HEK293 (cell line): ENCODE data around the gene PLEKHG4B.

ENCODE experiments used
- CTCF ChIA-PET: fragments of 350-600 bp; formaldehyde crosslinking; extraction: SDS; loops from one replicate; lab custom pipeline; 2021; ENCODE audit warnings: antibody characterized with exemption; lab: Yijun Ruan, JAX
- POLR2A ChIA-PET: fragments of 300-600 bp; formaldehyde crosslinking; extraction: SDS; loops from one replicate; lab custom pipeline; 2020; ENCODE audit warnings: antibody characterized with exemption, inconsistent platforms; lab: Yijun Ruan, JAX
- H3K27ac ChIP-seq: fragments of 200-500 bp; sonication (Bioruptor generic); 2 replicates; pipeline ENCODE4 v1.5.1; 2014; ENCODE audit warnings: low read depth, low read length, control low read depth, inconsistent platforms; ENCODE audit errors: extremely low read depth
- H3K36me3 ChIP-seq, 2 experiments: fragments of 200-500 bp in 1 of 2; sonication (Bioruptor generic) in 1 of 2; 1 replicate in 1 of 2; 2 replicates in 1 of 2; pipeline ENCODE4 v1.5.1; 2014 to 2017; ENCODE audit warnings: inconsistent platforms in 2 of 2, low read length in 2 of 2; ENCODE audit not compliant: control insufficient read depth in 2 of 2, insufficient read depth in 1 of 2
- H3K4me1 ChIP-seq: fragments of 200-500 bp; sonication (Bioruptor generic); 2 replicates; pipeline ENCODE4 v1.5.1; 2014; ENCODE audit warnings: mild to moderate bottlenecking, low read length, inconsistent platforms; ENCODE audit not compliant: control insufficient read depth, insufficient read depth
- H3K4me3 ChIP-seq: 2 replicates; pipeline ENCODE4 v1.5.1; 2011; ENCODE audit warnings: low read depth, mild to moderate bottlenecking, control low read depth, low read length, moderate library complexity
- H3K9me3 ChIP-seq: fragments of 200-500 bp; sonication (Bioruptor generic); 2 replicates; pipeline ENCODE4 v1.5.1; 2014; ENCODE audit warnings: low read depth, low read length, inconsistent platforms; ENCODE audit not compliant: control insufficient read depth, insufficient read depth
- AEBP2 ChIP-seq: fragments of 450-650 bp; formaldehyde crosslinking; IDR thresholded peaks from 2 replicates; pipeline ENCODE4 v1.5.1; 2016; ENCODE audit warnings: missing biosample characterization, missing genetic modification characterization, borderline replicate concordance
- GLIS1 ChIP-seq: fragments of 450-650 bp; formaldehyde crosslinking; IDR thresholded peaks from 2 replicates; pipeline ENCODE4 v1.5.1; 2016; ENCODE audit warnings: missing biosample characterization, missing genetic modification characterization
- IKZF3 ChIP-seq: fragments of 450-650 bp; IDR thresholded peaks from 2 replicates; pipeline ENCODE4 v1.5.0; 2018; ENCODE audit warnings: missing biosample characterization, mild to moderate bottlenecking, missing genetic modification characterization, moderate library complexity
- KLF1 ChIP-seq: fragments of 450-650 bp; formaldehyde crosslinking; IDR thresholded peaks from 2 replicates; pipeline ENCODE4 v1.5.1; 2016; ENCODE audit warnings: missing biosample characterization, missing genetic modification characterization
- KLF17 ChIP-seq: fragments of 450-650 bp; formaldehyde crosslinking; IDR thresholded peaks from 2 replicates; pipeline ENCODE4 v1.5.1; 2016; ENCODE audit warnings: missing biosample characterization, missing genetic modification characterization
- MYNN ChIP-seq: fragments of 450-650 bp; formaldehyde crosslinking; IDR thresholded peaks from 2 replicates; pipeline ENCODE4 v1.5.1; 2016; ENCODE audit warnings: missing biosample characterization, missing genetic modification characterization, borderline replicate concordance
- SCRT2 ChIP-seq: fragments of 450-650 bp; formaldehyde crosslinking; IDR thresholded peaks from 2 replicates; pipeline ENCODE4 v1.5.1; 2016; ENCODE audit warnings: missing biosample characterization, missing genetic modification characterization
- TRIM28 ChIP-seq: IDR thresholded peaks from 2 replicates; pipeline ENCODE4 v1.6.1; 2011; ENCODE audit warnings: low read length, control low read depth, borderline replicate concordance
- ZBTB20 ChIP-seq: fragments of 450-650 bp; formaldehyde crosslinking; IDR thresholded peaks from 2 replicates; pipeline ENCODE4 v1.5.1; 2016; ENCODE audit warnings: missing biosample characterization, missing genetic modification characterization
- ZNF114 ChIP-seq: fragments of 450-650 bp; formaldehyde crosslinking; IDR thresholded peaks from 2 replicates; pipeline ENCODE4 v1.5.0; 2017; ENCODE audit warnings: missing biosample characterization, missing genetic modification characterization
- ZNF138 ChIP-seq: fragments of 450-650 bp; formaldehyde crosslinking; IDR thresholded peaks from 2 replicates; pipeline ENCODE4 v1.5.1; 2016; ENCODE audit warnings: missing biosample characterization, missing genetic modification characterization, borderline replicate concordance
- ZNF155 ChIP-seq: fragments of 450-650 bp; formaldehyde crosslinking; IDR thresholded peaks from 2 replicates; pipeline ENCODE4 v1.5.1; 2016; ENCODE audit warnings: missing biosample characterization, missing genetic modification characterization
- ZNF175 ChIP-seq: fragments of 450-650 bp; formaldehyde crosslinking; IDR thresholded peaks from 2 replicates; pipeline ENCODE4 v1.5.1; 2016; ENCODE audit warnings: missing biosample characterization, missing genetic modification characterization
- ZNF223 ChIP-seq: fragments of 450-650 bp; formaldehyde crosslinking; IDR thresholded peaks from 2 replicates; pipeline ENCODE4 v1.5.1; 2016; ENCODE audit warnings: missing biosample characterization, missing genetic modification characterization
- ZNF248 ChIP-seq: fragments of 450-650 bp; formaldehyde crosslinking; IDR thresholded peaks from 2 replicates; pipeline ENCODE4 v1.5.1; 2017; ENCODE audit warnings: missing biosample characterization, missing genetic modification characterization
- ZNF292 ChIP-seq: fragments of 450-650 bp; formaldehyde crosslinking; IDR thresholded peaks from 2 replicates; pipeline ENCODE4 v1.5.1; 2016; ENCODE audit warnings: low read depth, missing biosample characterization, missing genetic modification characterization, borderline replicate concordance
- ZNF423 ChIP-seq: fragments of 450-650 bp; formaldehyde crosslinking; IDR thresholded peaks from 2 replicates; pipeline ENCODE4 v1.5.1; 2016; ENCODE audit warnings: missing biosample characterization, missing genetic modification characterization
- ZNF513 ChIP-seq: fragments of 450-650 bp; IDR thresholded peaks from 2 replicates; pipeline ENCODE4 v1.5.1; 2018; ENCODE audit warnings: missing biosample characterization, missing genetic modification characterization
- ZNF555 ChIP-seq: fragments of 450-650 bp; formaldehyde crosslinking; conservative IDR thresholded peaks from 2 replicates; pipeline ENCODE4 v1.5.1; 2017; ENCODE audit warnings: missing biosample characterization, mild to moderate bottlenecking, missing genetic modification characterization, inconsistent platforms
- ZNF585B ChIP-seq: fragments of 450-650 bp; formaldehyde crosslinking; IDR thresholded peaks from 2 replicates; pipeline ENCODE4 v1.5.1; 2016; ENCODE audit warnings: missing biosample characterization, missing genetic modification characterization
- ZNF600 ChIP-seq: fragments of 450-650 bp; formaldehyde crosslinking; IDR thresholded peaks from 2 replicates; pipeline ENCODE4 v1.5.1; 2016; ENCODE audit warnings: missing biosample characterization, missing genetic modification characterization
- ZNF621 ChIP-seq: fragments of 450-650 bp; formaldehyde crosslinking; IDR thresholded peaks from 2 replicates; pipeline ENCODE4 v1.5.1; 2017; ENCODE audit warnings: missing biosample characterization, missing genetic modification characterization
- ZNF658 ChIP-seq: fragments of 450-650 bp; formaldehyde crosslinking; IDR thresholded peaks from 2 replicates; pipeline ENCODE4; 2016; ENCODE audit warnings: missing biosample characterization, missing genetic modification characterization
- ZNF777 ChIP-seq: fragments of 450-650 bp; formaldehyde crosslinking; IDR thresholded peaks from 2 replicates; pipeline ENCODE4 v1.5.1; 2017; ENCODE audit warnings: missing biosample characterization, missing genetic modification characterization, borderline replicate concordance
- ZSCAN16 ChIP-seq: fragments of 450-650 bp; formaldehyde crosslinking; IDR thresholded peaks from 2 replicates; pipeline ENCODE4 v1.5.1; 2016; ENCODE audit warnings: missing biosample characterization, missing genetic modification characterization
- ZSCAN5A ChIP-seq: fragments of 450-650 bp; formaldehyde crosslinking; IDR thresholded peaks from 2 replicates; pipeline ENCODE4 v1.5.1; 2016; ENCODE audit warnings: missing biosample characterization, missing genetic modification characterization

The PLEKHG4B gene

GRCh38 chr5:81391-82021 is 10.5 kb upstream of the PLEKHG4B start:
- H3K4me3 ChIP-seq = no peak overlapping the region
- no peaks in the 10 kb centered on the region for H3K4me1 ChIP-seq
- H3K27ac ChIP-seq = no peak overlapping the region
- CTCF ChIA-PET = interaction anchor here (1.3 kb wide), 1 partner anchor 9 kb away, joined by 3 read pairs; no protein-coding TSS in a partner anchor
- no peaks in the 10 kb centered on the region for H3K9me3 ChIP-seq
- H3K36me3 ChIP-seq = no peaks in the 10 kb centered on the region
- TF ChIP-seq ZSCAN5A = no peak
- no peak for TF ChIP-seq ZNF175
- TF ChIP-seq SCRT2 (tag by site-specific recombination) = peak; percentile 72
- TF ChIP-seq ZNF114 (tag by site-specific recombination) = no peak
- POLR2A ChIA-PET = no interaction called here

GRCh38 chr5:82097-82496 is 9.9 kb upstream of the PLEKHG4B start:
- Histone ChIP-seq H3K4me1 (no peaks in the 10 kb centered on the region), H3K4me3 (no peak overlapping the region), H3K9me3 (no peaks in the 10 kb centered on the region), H3K36me3 (no peaks in the 10 kb centered on the region), H3K27ac (no peak overlapping the region)
- CTCF ChIA-PET = interaction anchor here (1.3 kb wide), 1 partner anchor 8 kb away, joined by 3 read pairs; no protein-coding TSS in a partner anchor
- POLR2A ChIA-PET = no interaction called here
- TF ChIP-seq AEBP2 (tag by site-specific recombination) (no peak), ZNF155 (tag by site-specific recombination) (no peak), ZBTB20 (tag by site-specific recombination) (peak; percentile 44; the same call in 1 of the 2 replicates), ZNF600 (tag by site-specific recombination) (peak; percentile 54), KLF1 (peak; percentile 79), GLIS1 (tag by site-specific recombination) (0 out of 2 replicates have a peak, but pooled peaks have one; percentile 34)

GRCh38 chr5:82570-82969 is 9.4 kb upstream of the PLEKHG4B start:
- H3K9me3 ChIP-seq = no peaks in the 10 kb centered on the region
- no peaks in the 10 kb centered on the region for H3K4me1 ChIP-seq
- CTCF ChIA-PET = interaction anchor here (0.7 to 1.3 kb wide), 2 partner anchors 8 to 108 kb away, joined by 3 read pairs; no protein-coding TSS in a partner anchor
- H3K4me3 ChIP-seq = no peak overlapping the region
- no peak overlapping the region for H3K27ac ChIP-seq
- TF ChIP-seq TRIM28 (no peak), MYNN (no peak), ZNF555 (no peak), ZNF223 (tag by site-specific recombination) (no peak), ZNF585B (tag by site-specific recombination) (no peak), ZNF777 (tag by site-specific recombination) (no peak), ZNF292 (no peak), ZNF423 (no peak), IKZF3 (tag by site-specific recombination) (no peak), ZNF658 (no peak), ZNF513 (tag by site-specific recombination) (no peak), ZSCAN16 (tag by site-specific recombination) (no peak), ZNF138 (tag by site-specific recombination) (no peak), ZNF248 (tag by site-specific recombination) (no peak), ZNF621 (tag by site-specific recombination) (no peak), KLF17 (tag by site-specific recombination) (no peak)
- H3K36me3 ChIP-seq = no peaks in the 10 kb centered on the region
- POLR2A ChIA-PET = no interaction called here
